ENCODE results near the gene GUCY2C.

Gene GUCY2C

GRCh38 chr12:14619741-14620501, 76.5 kb downstream of the GUCY2C start:
- no peak for DNase-seq

- DNase-seq = no peak
Observed at GRCh38 chr12:14618983-14619382, 77.4 kb downstream of the GUCY2C start.

- DNase-seq = no peak
Observed at GRCh38 chr12:14614704-14615121, 81.7 kb downstream of the GUCY2C start.

- DNase-seq = no peak
Observed at GRCh38 chr12:14613718-14614117, 82.7 kb downstream of the GUCY2C start.

- no peak for DNase-seq
Observed at GRCh38 chr12:14612898-14613445, 83.4 kb downstream of the GUCY2C start.

- no peak for DNase-seq
Observed at GRCh38 chr12:14612250-14612649, 84.1 kb downstream of the GUCY2C start.

GRCh38 chr12:14611640-14612203, 84.7 kb downstream of the GUCY2C start:
- DNase-seq = no peak

GRCh38 chr12:14607568-14607967, 88.8 kb downstream of the GUCY2C start:
- no peak for DNase-seq

GRCh38 chr12:14605401-14605989, 90.9 kb downstream of the GUCY2C start:
- DNase-seq = no peak

GRCh38 chr12:14601692-14602478, 94.5 kb downstream of the GUCY2C start:
- DNase-seq = no peak

- no peak for DNase-seq
Observed at GRCh38 chr12:14597480-14597879, 98.9 kb downstream of the GUCY2C start.

GRCh38 chr12:14591719-14592118, 104.7 kb downstream of the GUCY2C start:
- no peak for DNase-seq

GRCh38 chr12:14589169-14590004, 107.0 kb downstream of the GUCY2C start:
- DNase-seq = no peak

- DNase-seq = no peak
Observed at GRCh38 chr12:14588571-14588970, 107.8 kb downstream of the GUCY2C start.

- no peak for DNase-seq
Observed at GRCh38 chr12:14578646-14579045, 117.8 kb downstream of the GUCY2C start.

GRCh38 chr12:14577344-14577743, 119.1 kb downstream of the GUCY2C start:
- DNase-seq = no peak

- DNase-seq = no peak
Observed at GRCh38 chr12:14576896-14577295, 119.5 kb downstream of the GUCY2C start.

- DNase-seq = no peak
Observed at GRCh38 chr12:14575585-14575984, 120.8 kb downstream of the GUCY2C start.

- DNase-seq = no peak
Observed at GRCh38 chr12:14573118-14573517, 123.3 kb downstream of the GUCY2C start.

GRCh38 chr12:14572401-14572800, 124.0 kb downstream of the GUCY2C start:
- no peak for DNase-seq

GRCh38 chr12:14571779-14572178, 124.6 kb downstream of the GUCY2C start:
- DNase-seq = no peak

- DNase-seq = peak; percentile 32
Observed at GRCh38 chr12:14570231-14570630, 126.2 kb downstream of the GUCY2C start.

Measured in islet precursor cell (in vitro differentiated cells).